ENCODE data around the gene DNASE1L1.

DNA sequence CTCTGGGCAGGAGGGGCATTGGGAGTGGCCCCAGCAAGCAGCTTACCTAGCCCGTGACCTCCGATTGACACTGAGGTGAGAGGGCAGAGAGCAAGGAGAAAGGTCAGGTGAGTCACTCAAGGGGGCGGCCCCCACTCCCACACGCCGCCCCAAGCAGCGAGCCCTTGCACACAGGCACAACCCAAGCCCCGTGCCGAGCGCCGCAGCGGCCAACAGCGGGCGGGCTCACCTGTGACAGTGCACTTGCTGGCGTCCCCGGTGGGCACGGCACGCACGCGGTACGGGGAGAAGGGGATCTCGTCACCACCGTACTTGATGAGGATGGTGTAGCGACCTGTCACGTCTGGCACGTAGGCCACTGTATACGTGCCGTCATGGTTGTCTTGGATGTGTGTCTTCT lies 51.8 kb downstream of the DNASE1L1 start:
- TF ChIP-seq CTCF (IDR thresholded peaks at IDR 0.05) = no peak
- TF ChIP-seq POLR2A (IDR thresholded peaks at IDR 0.05) = no peak

Data from body of pancreas (tissue), 4 donors.